Adrenal gland (tissue), 5 donors: ENCODE data around the gene MLKL.

Experiments used
- POLR2A ChIP-seq, 2 donors: fragments of 450-650 bp; IDR thresholded peaks; one replicate each; pipeline ENCODE4 v1.6.1; 2017; ENCODE audit warnings: antibody characterized with exemption in 2 of 2, mild to moderate bottlenecking in 2 of 2, moderate library complexity in 1 of 2
- TF ChIP-seq, protein P1 (sequence below), 6 experiments: fragments of 450-650 bp in 4 of 6; fragments of 200-600 bp in 2 of 6; sonication (generic) in 1 of 6; IDR thresholded peaks; 1 replicate in 5 of 6; 2 replicates in 1 of 6; pipeline versions ENCODE4 v1.5.1 to v1.8.0; 2016 to 2021; ENCODE audit warnings: antibody characterized with exemption in 6 of 6, mild to moderate bottlenecking in 2 of 6, moderate library complexity in 1 of 6
- donor health status: DM: no; HTN: no; CAD: no.

DNA sequence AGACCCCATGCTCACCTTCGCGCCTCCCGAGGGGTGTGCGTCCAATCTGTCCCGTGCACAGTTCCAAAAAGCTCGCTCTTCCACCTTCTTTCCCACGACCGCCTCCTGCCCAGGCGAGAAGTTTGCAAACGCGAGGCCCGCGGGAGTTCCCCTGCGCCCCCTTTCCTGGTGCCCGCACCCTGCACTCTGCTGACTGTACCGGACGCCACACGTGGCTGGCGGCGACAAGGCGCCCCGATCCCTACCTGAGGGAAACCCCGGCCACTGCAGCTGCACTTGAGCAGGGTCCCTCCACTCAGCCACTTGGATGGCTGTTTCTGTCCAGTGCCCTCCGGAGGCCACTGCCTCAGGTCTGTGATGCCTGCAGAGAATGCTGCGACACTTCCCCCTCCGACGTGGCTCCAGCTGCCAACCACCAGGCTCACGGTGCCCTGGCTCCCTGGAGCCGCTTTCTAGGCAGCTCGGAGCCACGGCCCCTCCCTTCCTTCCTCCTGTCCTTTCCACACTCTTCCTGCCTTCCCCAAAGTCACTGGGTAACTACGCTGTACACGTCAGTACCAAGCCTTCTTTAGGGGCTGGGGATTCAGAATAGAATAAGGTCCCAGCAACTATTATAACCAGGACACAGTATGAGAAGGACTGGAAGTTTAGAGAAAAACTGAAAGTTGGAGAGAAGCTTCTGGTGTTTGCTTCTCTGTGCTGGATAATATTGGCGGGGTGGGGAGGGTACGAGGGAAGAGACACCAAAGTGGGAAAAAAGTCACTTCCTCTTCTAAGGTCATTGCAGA, at the start of gene MLKL:
- TF ChIP-seq POLR2A (IDR thresholded peaks at IDR 0.05) = peak; percentile 19 to 78
- TF ChIP-seq, protein P1, sequence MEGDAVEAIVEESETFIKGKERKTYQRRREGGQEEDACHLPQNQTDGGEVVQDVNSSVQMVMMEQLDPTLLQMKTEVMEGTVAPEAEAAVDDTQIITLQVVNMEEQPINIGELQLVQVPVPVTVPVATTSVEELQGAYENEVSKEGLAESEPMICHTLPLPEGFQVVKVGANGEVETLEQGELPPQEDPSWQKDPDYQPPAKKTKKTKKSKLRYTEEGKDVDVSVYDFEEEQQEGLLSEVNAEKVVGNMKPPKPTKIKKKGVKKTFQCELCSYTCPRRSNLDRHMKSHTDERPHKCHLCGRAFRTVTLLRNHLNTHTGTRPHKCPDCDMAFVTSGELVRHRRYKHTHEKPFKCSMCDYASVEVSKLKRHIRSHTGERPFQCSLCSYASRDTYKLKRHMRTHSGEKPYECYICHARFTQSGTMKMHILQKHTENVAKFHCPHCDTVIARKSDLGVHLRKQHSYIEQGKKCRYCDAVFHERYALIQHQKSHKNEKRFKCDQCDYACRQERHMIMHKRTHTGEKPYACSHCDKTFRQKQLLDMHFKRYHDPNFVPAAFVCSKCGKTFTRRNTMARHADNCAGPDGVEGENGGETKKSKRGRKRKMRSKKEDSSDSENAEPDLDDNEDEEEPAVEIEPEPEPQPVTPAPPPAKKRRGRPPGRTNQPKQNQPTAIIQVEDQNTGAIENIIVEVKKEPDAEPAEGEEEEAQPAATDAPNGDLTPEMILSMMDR (IDR thresholded peaks at IDR 0.05) = peak in 1 of 6 experiments; percentile 4
